H1 (cell line): Measurements from ENCODE around the gene LUZP1. TPM values are rescaled to one million over a fixed set of nuclear protein-coding genes. Genes with fewer than 3 reads are reported as not detected.

Experiments
- CTCF ChIA-PET: fragments of 300-600 bp; sonication (Branson Sonifier 250); formaldehyde crosslinking; loops from one replicate; lab custom pipeline; 2021; ENCODE audit not compliant: partially characterized antibody; lab: Charles Lee
- POLR2A ChIA-PET: fragments of 300-600 bp; sonication (Branson Sonifier 250); formaldehyde crosslinking; loops from one replicate; lab custom pipeline; 2021; ENCODE audit warnings: inconsistent platforms; ENCODE audit not compliant: partially characterized antibody; lab: Charles Lee
- DNase-seq, 2 experiments: peaks; one replicate each; pipeline versions ENCODE4 v3.0.0 to v3.0.0-alpha.2; 2010 to 2022; ENCODE audit warnings: low spot score in 2 of 2, low read depth in 1 of 2, mixed read lengths in 1 of 2
- FAIRE-seq: peaks from 2 replicates; lab custom pipeline; 2011; peaks lifted over from hg19 to GRCh38; lab: Jason Lieb, UNC
- H2AFZ ChIP-seq: 2 replicates; pipeline ENCODE4 v1.8.1; 2012; ENCODE audit warnings: low read length, inconsistent platforms
- H2AK5ac ChIP-seq: 2 replicates; pipeline ENCODE4 v1.6.1; 2013; ENCODE audit warnings: low read depth, low read length
- H2BK120ac ChIP-seq: replicated peaks from 2 replicates; pipeline ENCODE3; 2013; ENCODE audit warnings: low read depth, low read length, inconsistent platforms
- H2BK12ac ChIP-seq: 2 replicates; pipeline ENCODE4 v1.6.1; 2013; ENCODE audit warnings: low read depth, low read length
- H2BK15ac ChIP-seq: 2 replicates; pipeline ENCODE4 v1.6.1; 2013; ENCODE audit warnings: low read length
- H2BK20ac ChIP-seq: 2 replicates; pipeline ENCODE4 v1.6.1; 2013; ENCODE audit warnings: low read length
- H2BK5ac ChIP-seq: 2 replicates; pipeline ENCODE4 v1.6.1; 2013; ENCODE audit warnings: low read depth, low read length
- H3K14ac ChIP-seq: 2 replicates; pipeline ENCODE4 v1.6.1; 2013; ENCODE audit warnings: inconsistent platforms; ENCODE audit not compliant: insufficient read length
- H3K18ac ChIP-seq: 2 replicates; pipeline ENCODE4 v1.6.1; 2013; ENCODE audit warnings: low read length; ENCODE audit errors: extremely low read depth
- H3K23ac ChIP-seq: 2 replicates; pipeline ENCODE4 v1.6.1; 2013; ENCODE audit warnings: inconsistent platforms; ENCODE audit not compliant: insufficient read length
- H3K23me2 ChIP-seq: 2 replicates; pipeline ENCODE4 v1.6.1; 2013; ENCODE audit warnings: low read depth, low read length
- H3K27ac ChIP-seq: 2 replicates; pipeline ENCODE4 v1.6.1; 2011; ENCODE audit warnings: low read depth, low read length, inconsistent platforms
- H3K27me3 ChIP-seq, 4 experiments: replicated peaks in 1 of 4; 1 replicate in 1 of 4; 2 replicates in 3 of 4; pipeline versions ENCODE4 v1.6.1 to v1.8.1; 2011 to 2013; ENCODE audit warnings: low read length in 3 of 4, mild to moderate bottlenecking in 3 of 4, inconsistent platforms in 2 of 4, mixed read lengths in 2 of 4, moderate library complexity in 1 of 4; ENCODE audit not compliant: control insufficient read depth in 3 of 4, insufficient read depth in 3 of 4; ENCODE audit errors: extremely low read depth in 1 of 4
- H3K36me3 ChIP-seq, 4 experiments: 2 replicates each; pipeline versions ENCODE4 v1.6.1 to v1.8.1; 2011 to 2013; ENCODE audit warnings: mild to moderate bottlenecking in 4 of 4, low read length in 3 of 4, moderate library complexity in 2 of 4, control low read depth in 1 of 4, inconsistent platforms in 1 of 4; ENCODE audit not compliant: insufficient read depth in 4 of 4, control insufficient read depth in 2 of 4
- H3K4ac ChIP-seq: replicated peaks from 2 replicates; pipeline ENCODE3; 2013; ENCODE audit warnings: low read length, low read depth, mixed read lengths, inconsistent platforms; ENCODE audit not compliant: insufficient read length
- H3K4me1 ChIP-seq, 4 experiments: replicated peaks in 1 of 4; 1 replicate in 1 of 4; 2 replicates in 3 of 4; pipeline versions ENCODE4 v1.6.1 to v1.8.1; 2011 to 2013; ENCODE audit warnings: low read length in 3 of 4, inconsistent platforms in 2 of 4, mixed read lengths in 1 of 4; ENCODE audit not compliant: insufficient read depth in 4 of 4, control insufficient read depth in 3 of 4
- H3K4me2 ChIP-seq, 2 experiments: 2 replicates each; pipeline versions ENCODE4 v1.6.1 to v1.8.1; 2011 to 2013; ENCODE audit warnings: low read depth in 2 of 2, low read length in 2 of 2, control low read depth in 1 of 2, inconsistent platforms in 1 of 2, mild to moderate bottlenecking in 1 of 2; ENCODE audit not compliant: insufficient read depth in 1 of 2
- H3K4me3 ChIP-seq, 4 experiments: fragments of 200-600, 300-600 bp in 1 of 4; sonication (generic), shearing (Covaris generic), sonication (Bioruptor Twin) in 1 of 4; 2 replicates each; pipeline versions ENCODE4 v1.5.1 to v1.8.1; 2011 to 2016; ENCODE audit warnings: low read length in 4 of 4, low read depth in 3 of 4, control low read depth in 2 of 4, inconsistent platforms in 2 of 4, mild to moderate bottlenecking in 2 of 4, mixed read lengths in 1 of 4, moderate library complexity in 1 of 4; ENCODE audit not compliant: insufficient read depth in 2 of 4; ENCODE audit errors: extremely low read depth in 1 of 4
- H3K56ac ChIP-seq: replicated peaks from 2 replicates; pipeline ENCODE3; 2013; ENCODE audit warnings: low read depth, mild to moderate bottlenecking, mixed read lengths, low read length, inconsistent platforms; ENCODE audit not compliant: insufficient read length
- H3K79me1 ChIP-seq: 2 replicates; pipeline ENCODE4 v1.6.1; 2013; ENCODE audit warnings: low read depth, low read length, control low read depth
- H3K79me2 ChIP-seq, 2 experiments: 2 replicates each; pipeline versions ENCODE4 v1.6.1 to v1.8.1; 2012 to 2013; ENCODE audit warnings: low read length in 2 of 2, mild to moderate bottlenecking in 2 of 2, inconsistent platforms in 1 of 2; ENCODE audit not compliant: insufficient read depth in 2 of 2, control insufficient read depth in 1 of 2
- H3K9ac ChIP-seq, 4 experiments: replicated peaks in 1 of 4; 1 replicate in 1 of 4; 2 replicates in 3 of 4; pipeline versions ENCODE4 v1.6.1 to v1.8.1; 2011 to 2013; ENCODE audit warnings: low read depth in 3 of 4, low read length in 3 of 4, control low read depth in 2 of 4, mild to moderate bottlenecking in 2 of 4, moderate library complexity in 2 of 4, inconsistent platforms in 1 of 4; ENCODE audit errors: extremely low read depth in 1 of 4
- H3K9me3 ChIP-seq, 2 experiments: 2 replicates each; pipeline versions ENCODE4 v1.6.1 to v1.8.1; 2012 to 2013; ENCODE audit warnings: mild to moderate bottlenecking in 2 of 2, moderate library complexity in 2 of 2, control low read depth in 1 of 2, inconsistent platforms in 1 of 2, low read depth in 1 of 2, low read length in 1 of 2, mixed read lengths in 1 of 2; ENCODE audit not compliant: insufficient read depth in 2 of 2
- H4K20me1 ChIP-seq, 2 experiments: replicated peaks in 1 of 2; 2 replicates each; pipeline versions ENCODE3 to v1.8.1; 2011 to 2013; ENCODE audit warnings: inconsistent platforms in 2 of 2, low read length in 2 of 2, mild to moderate bottlenecking in 1 of 2; ENCODE audit not compliant: insufficient read depth in 2 of 2, control insufficient read depth in 1 of 2
- H4K5ac ChIP-seq: 2 replicates; pipeline ENCODE4 v1.6.1; 2013; ENCODE audit warnings: low read length, low read depth, mixed read lengths, inconsistent platforms; ENCODE audit not compliant: insufficient read length
- H4K8ac ChIP-seq: 2 replicates; pipeline ENCODE4 v1.8.0; 2013; ENCODE audit warnings: mild to moderate bottlenecking, moderate library complexity, low read length, inconsistent platforms; ENCODE audit not compliant: insufficient read depth; ENCODE audit errors: extremely low read depth
- H4K91ac ChIP-seq: replicated peaks from 2 replicates; pipeline ENCODE3; 2013; ENCODE audit warnings: low read length, mixed read lengths, inconsistent platforms; ENCODE audit not compliant: insufficient read length
- ASH2L ChIP-seq: fragments of 200-600, 300-600 bp; sonication (generic); IDR thresholded peaks from one replicate; pipeline ENCODE4 v1.7.1; 2017; ENCODE audit warnings: low read length
- FOSL1 ChIP-seq: IDR thresholded peaks from 2 replicates; pipeline ENCODE4 v1.6.1; 2011; ENCODE audit warnings: mild to moderate bottlenecking, low read depth, low read length, moderate library complexity; ENCODE audit not compliant: insufficient read depth
- KDM1A ChIP-seq: fragments of 200-600, 300-600 bp; sonication (generic); IDR thresholded peaks from 2 replicates; pipeline ENCODE4 v1.7.1; 2016; ENCODE audit warnings: mild to moderate bottlenecking, low read length, borderline replicate concordance
- SP1 ChIP-seq: IDR thresholded peaks from 2 replicates; pipeline ENCODE4 v1.6.1; 2011; ENCODE audit warnings: low read depth, low read length
- WGBS, 2 experiments: shearing (Covaris generic) in 1 of 2; methylation state at CpG; one replicate each; pipeline versions ENCODE4 v1.1.6 to v1.1.7; 2013 to 2015; ENCODE audit warnings: low lambda C conversion rate in 2 of 2, mixed read lengths in 2 of 2, inconsistent platforms in 1 of 2, low coverage in 1 of 2, missing lambda C conversion rate in 1 of 2; ENCODE audit not compliant: insufficient replicate concordance in 2 of 2, insufficient coverage in 1 of 2, insufficient read length in 1 of 2; ENCODE audit errors: extremely low coverage in 1 of 2, missing lambda C conversion rate in 1 of 2; 5-methylcytosine and 5-hydroxymethylcytosine counted together
- polyA plus RNA-seq, 7 experiments: library from polyadenylated mRNA; depleted of rRNA in 3 of 7; stranded (reverse) in 5 of 7; unstranded in 2 of 7; fragments of >200 nt in 5 of 7; fragments of 200-250 nt in 2 of 7; gene quantifications; 1 replicate in 5 of 7; 2 replicates in 1 of 7; 4 replicates in 1 of 7; pipeline versions ENCODE4 v1.2.1 to v1.2.3, GENCODE V29; 2011 to 2013; ENCODE audit warnings: missing spikeins in 2 of 7, mixed read lengths in 2 of 7
- total RNA-seq: library from RNA; stranded (reverse); fragmentation: NEBNext Ultra II Directional; extraction: Animal tissue kit (Norgen Biotek cat#: 25700); gene quantifications from 2 replicates; pipeline ENCODE4 v1.2.1, GENCODE V29; 2021

LUZP1 gene
- total and polyA plus RNA-seq, 2 of the 8 experiments (the other 6 are each of a cell fraction or from before 2014, with no cell fraction given): 14.0 to 60.5 TPM

DNA sequence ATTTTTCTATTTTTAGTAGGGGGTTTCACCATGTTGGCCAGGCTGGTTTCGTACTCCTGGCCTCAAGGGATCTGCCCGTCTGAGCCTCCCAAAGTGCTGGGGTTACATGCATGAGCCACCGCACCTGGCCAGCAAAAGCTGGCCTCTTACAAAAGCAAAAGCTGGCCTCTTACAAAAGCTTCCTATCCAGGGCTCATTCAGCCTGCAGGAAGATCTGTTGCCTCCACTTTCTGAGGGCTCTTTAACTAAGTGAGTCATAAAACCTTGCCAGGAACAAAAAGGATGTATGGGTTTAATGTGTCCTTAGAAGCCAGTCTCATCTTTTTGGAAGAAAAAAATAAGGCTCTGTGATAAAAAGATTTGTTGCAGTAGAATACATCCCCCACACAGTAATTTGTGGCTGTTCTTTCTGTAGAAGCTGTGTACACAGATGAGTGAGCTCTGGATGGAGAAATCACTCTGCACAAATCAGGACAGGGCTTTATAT is 33.6 kb upstream of the LUZP1 start:
- 97% methylated on average over 3 of the region's 3 CpGs; no CpG with 5 or more reads in 1 of the 2 experiments for WGBS, 2 experiments
- CTCF ChIA-PET: interaction anchor here (0.7 to 2.2 kb wide), 2 partner anchors 14 to 15 kb away, joined by 3 to 9 read pairs; no protein-coding TSS in a partner anchor

More for the DNA sequence above, 33.6 kb upstream of the LUZP1 start:
- Histone ChIP-seq H2BK12ac (no peak overlapping the region), H2BK20ac (no peak overlapping the region), H3K9me3 (no peaks in the 10 kb centered on the region), H2AK5ac (no peak overlapping the region), H3K23ac (no peak overlapping the region), H3K79me1 (peaks cover 4% of the 10 kb centered on the region; the same call in 1 of the 2 replicates), H3K4me1 (no peaks in the 10 kb centered on the region)
- FAIRE-seq: no peak
- TF ChIP-seq ASH2L (no peak), KDM1A (no peak), SP1 (no peak), FOSL1 (no peak)
- TF ChIP-seq, all 59 proteins: peak for 0
- Histone ChIP-seq H3K9ac (no peak overlapping the region), H3K27ac (no peak overlapping the region), H3K56ac (no peak overlapping the region), H3K79me2 (no peaks in the 10 kb centered on the region), H4K20me1 (no peaks in the 10 kb centered on the region), H2BK5ac (no peak overlapping the region), H3K14ac (no peak overlapping the region), H2AFZ (no peak overlapping the region), H4K91ac (no peak overlapping the region), H2BK120ac (no peak overlapping the region), H3K23me2 (no peaks in the 10 kb centered on the region), H3K36me3 (peaks cover 0 to 3% (median 1%) of the 10 kb centered on the region in 4 experiments; a peak in 2 of 8 replicates), H3K4ac (no peak overlapping the region), H2BK15ac (no peak overlapping the region), H3K4me2 (no peak overlapping the region), H3K18ac (no peak overlapping the region), H4K5ac (no peak overlapping the region), H3K27me3 (no peaks in the 10 kb centered on the region), H3K4me3 (no peak overlapping the region), H4K8ac (no peak overlapping the region)
- no peak for DNase-seq
- POLR2A ChIA-PET: interaction anchor here (1.0 to 1.5 kb wide), 2 partner anchors 9 to 34 kb away, joined by 3 read pairs; partner anchors contain the start of gene LUZP1
